Vagina (tissue), 2 donors: ENCODE results near the gene PSMD1.

Experiments
- CTCF ChIP-seq, 3 experiments: fragments of 450-650 bp in 2 of 3; fragments of 200-600 bp in 1 of 3; sonication (generic) in 1 of 3; IDR thresholded peaks; one replicate each; pipeline ENCODE4 v1.5.1; 2017 to 2019; ENCODE audit warnings: antibody characterized with exemption in 3 of 3, mild to moderate bottlenecking in 2 of 3, moderate library complexity in 2 of 3
- POLR2AphosphoS5 ChIP-seq, 2 donors: sonication (generic); formaldehyde crosslinking; IDR thresholded peaks; one replicate each; pipeline ENCODE4 v1.9.0; 2017; ENCODE audit warnings: antibody characterized with exemption in 2 of 2, mild to moderate bottlenecking in 2 of 2, low read depth in 1 of 2; ENCODE audit not compliant: insufficient read depth in 1 of 2

DNA sequence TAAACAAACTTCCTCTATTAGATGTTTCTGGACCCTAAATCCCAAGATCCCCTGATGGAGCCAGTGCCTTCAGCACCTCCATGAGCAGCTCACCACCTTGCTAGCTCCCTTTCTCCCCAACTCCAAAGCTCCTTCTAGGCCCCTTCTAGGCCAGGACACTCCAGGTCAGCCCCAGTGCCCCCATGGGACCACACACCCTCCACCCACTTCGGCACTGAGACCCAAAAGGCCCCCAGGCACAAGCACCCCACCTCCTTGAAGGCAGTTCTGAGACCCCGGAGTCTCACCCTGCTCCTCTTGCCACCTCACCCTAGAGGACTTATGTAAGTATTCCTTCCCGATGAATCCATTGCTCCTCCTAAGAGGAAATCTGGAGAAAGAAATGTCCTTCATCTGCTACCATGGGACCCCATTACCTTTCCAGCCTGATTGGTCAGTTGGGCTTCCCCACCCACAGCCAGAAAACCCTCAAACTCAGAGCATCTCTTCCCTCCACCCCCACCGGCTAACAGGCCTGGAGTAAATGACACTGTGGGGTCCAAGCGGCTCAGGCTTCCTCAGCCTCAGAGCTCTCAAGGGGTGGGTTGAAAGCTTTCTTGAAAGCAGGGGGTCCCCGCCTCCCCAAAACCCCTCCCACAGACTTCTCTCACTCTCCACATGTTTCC, 132.0 kb downstream of the PSMD1 start:
- no peak for TF ChIP-seq CTCF (IDR thresholded peaks at IDR 0.05)
- TF ChIP-seq POLR2AphosphoS5 (IDR thresholded peaks at IDR 0.05; ENCODE audit: insufficient read depth in 1 of 2, low read depth in 1 of 2), result no peak
